WI38 (cell line): Measurements from ENCODE around the gene LRP1B.

Experiments used
- H3K4me3 ChIP-seq: 2 replicates; pipeline ENCODE4 v1.5.1; 2011; ENCODE audit warnings: low read depth, mild to moderate bottlenecking, control low read depth, low read length
- CTCF ChIP-seq: IDR thresholded peaks from 2 replicates; pipeline ENCODE4 v1.5.1; 2012; ENCODE audit warnings: low read depth, mild to moderate bottlenecking, control low read depth, low read length

Gene LRP1B

GRCh38 chr2:140595107-140595506 lies 1535.7 kb downstream of the LRP1B start:
- TF ChIP-seq CTCF: no peak
- H3K4me3 ChIP-seq: no peak overlapping the region

- no peak overlapping the region for H3K4me3 ChIP-seq
- no peak for TF ChIP-seq CTCF
Measured at GRCh38 chr2:140593132-140593531, 1537.7 kb downstream of the LRP1B start.

- H3K4me3 ChIP-seq: no peak overlapping the region
- TF ChIP-seq CTCF: no peak
Measured at GRCh38 chr2:140589696-140590095, 1541.1 kb downstream of the LRP1B start.

GRCh38 chr2:140589273-140589672 lies 1541.5 kb downstream of the LRP1B start:
- TF ChIP-seq CTCF: no peak
- H3K4me3 ChIP-seq: no peak overlapping the region

GRCh38 chr2:140586379-140586778 lies 1544.4 kb downstream of the LRP1B start:
- H3K4me3 ChIP-seq: no peak overlapping the region

GRCh38 chr2:140585016-140585415 lies 1545.8 kb downstream of the LRP1B start:
- no peak overlapping the region for H3K4me3 ChIP-seq
- no peak for TF ChIP-seq CTCF

More at GRCh38 chr2:140586379-140586778, 1544.4 kb downstream of the LRP1B start:
- TF ChIP-seq CTCF: peak; percentile 73

GRCh38 chr2:140584471-140584870 lies 1546.3 kb downstream of the LRP1B start:
- H3K4me3 ChIP-seq: no peak overlapping the region
- TF ChIP-seq CTCF: no peak
